Measurements from ENCODE around the gene SPRR1B.
"Not testable (repeated sequence)": the region's sequence is repeated elsewhere in the genome, so short reads cannot be mapped to it uniquely, and the experiment has no call there.

SPRR1B gene

GRCh38 chr1:153049211-153049610 lies 18.2 kb downstream of the SPRR1B start:
- Histone ChIP-seq H4K91ac (ENCODE audit: low read length) (no peak overlapping the region), H3K27ac (ENCODE audit: low read length, poor library complexity, severe bottlenecking) (no peak overlapping the region), H2BK5ac (ENCODE audit: low read depth, low read length, poor library complexity, severe bottlenecking) (no peak overlapping the region), H3K4me2 (ENCODE audit: low read length, poor library complexity, severe bottlenecking) (no peak overlapping the region), H2BK15ac (ENCODE audit: low read depth, poor library complexity, severe bottlenecking) (no peak overlapping the region), H3K23ac (ENCODE audit: low read length in 2 of 2) (no peak overlapping the region), H3K4ac (ENCODE audit: low read depth in 1 of 2, low read length in 2 of 2) (no peak overlapping the region), H2AK5ac (ENCODE audit: low read length, severe bottlenecking) (no peak overlapping the region), H2BK120ac (ENCODE audit: low read depth, low read length) (no peak overlapping the region), H2AFZ (ENCODE audit: low read depth, low read length) (no peak overlapping the region), H3K79me1 (replicated peaks; ENCODE audit: low read length, poor library complexity, severe bottlenecking) (no peaks in the 10 kb centered on the region), H3K18ac (ENCODE audit: low read depth in 1 of 2, low read length in 2 of 2) (no peak overlapping the region), H2BK12ac (ENCODE audit: low read length in 2 of 2) (no peak overlapping the region), H4K8ac (ENCODE audit: low read length) (no peak overlapping the region), H3K9me3 (ENCODE audit: control insufficient read depth, low read length) (peaks cover 12% of the 10 kb centered on the region), H3K4me1 (ENCODE audit: control insufficient read depth, insufficient read depth, low read depth, low read length) (no peaks in the 10 kb centered on the region), H3K9ac (ENCODE audit: low read length) (no peak overlapping the region), H3K14ac (ENCODE audit: low read length in 2 of 2) (no peak overlapping the region), H3K36me3 (ENCODE audit: control insufficient read depth in 1 of 2, insufficient read depth in 2 of 2, low read depth in 1 of 2, low read length in 2 of 2) (no peaks in the 10 kb centered on the region), H3K27me3 (ENCODE audit: control insufficient read depth in 1 of 2, insufficient read depth in 1 of 2, low read length in 2 of 2) (peaks cover 0 to 4% of the 10 kb centered on the region in 2 experiments), H3K4me3 (ENCODE audit: insufficient read depth in 1 of 2, low read depth in 1 of 2, low read length in 2 of 2) (no peak overlapping the region)
- 56% methylated on average over 2 of the region's 2 CpGs for WGBS
- DNase-seq: no peak

GRCh38 chr1:153056111-153056510 lies 25.1 kb downstream of the SPRR1B start:
- H3K14ac ChIP-seq (ENCODE audit: low read length in 2 of 2); H3K18ac ChIP-seq (ENCODE audit: low read depth in 1 of 2, low read length in 2 of 2); H3K79me1 ChIP-seq (replicated peaks; ENCODE audit: low read length, poor library complexity, severe bottlenecking); H2AK5ac ChIP-seq (ENCODE audit: low read length, severe bottlenecking); H3K36me3 ChIP-seq (ENCODE audit: control insufficient read depth in 1 of 2, insufficient read depth in 2 of 2, low read depth in 1 of 2, low read length in 2 of 2); H3K23ac ChIP-seq (ENCODE audit: low read length in 2 of 2); H4K91ac ChIP-seq (ENCODE audit: low read length); H2BK5ac ChIP-seq (ENCODE audit: low read depth, low read length, poor library complexity, severe bottlenecking); H2AFZ ChIP-seq (ENCODE audit: low read depth, low read length); H3K9me3 ChIP-seq (ENCODE audit: control insufficient read depth, low read length); H2BK120ac ChIP-seq (ENCODE audit: low read depth, low read length); H2BK12ac ChIP-seq (ENCODE audit: low read length in 2 of 2); H4K8ac ChIP-seq (ENCODE audit: low read length); H3K4ac ChIP-seq (ENCODE audit: low read depth in 1 of 2, low read length in 2 of 2); H3K9ac ChIP-seq (ENCODE audit: low read length); H3K27ac ChIP-seq (ENCODE audit: low read length, poor library complexity, severe bottlenecking); H3K4me1 ChIP-seq (ENCODE audit: control insufficient read depth, insufficient read depth, low read depth, low read length); H2BK15ac ChIP-seq (ENCODE audit: low read depth, poor library complexity, severe bottlenecking); DNase-seq; H3K4me2 ChIP-seq (ENCODE audit: low read length, poor library complexity, severe bottlenecking); H3K4me3 ChIP-seq (ENCODE audit: insufficient read depth in 1 of 2, low read depth in 1 of 2, low read length in 2 of 2): not testable (repeated sequence)
- 24% methylated on average over 3 of the region's 3 CpGs for WGBS
- H3K27me3 ChIP-seq (ENCODE audit: control insufficient read depth in 1 of 2, insufficient read depth in 1 of 2, low read length in 2 of 2): peaks cover 0 to 10% of the 10 kb centered on the region in 2 experiments

GRCh38 chr1:153057375-153057774 lies 26.4 kb downstream of the SPRR1B start, which contains the start of gene SPRR2A:
SPRR2A (minus strand) TSS chr1:153057512; CDS start chr1:153056735, 777 bp downstream.
- no peak within 1 kb of the TSS for H3K23ac ChIP-seq (ENCODE audit: low read length in 2 of 2)
- peaks cover 0 to 8% of the 10 kb centered on the region in 2 experiments for H3K27me3 ChIP-seq (ENCODE audit: control insufficient read depth in 1 of 2, insufficient read depth in 1 of 2, low read length in 2 of 2)
- no peak within 1 kb of the TSS for H3K4me2 ChIP-seq (ENCODE audit: low read length, poor library complexity, severe bottlenecking)
- H2AFZ ChIP-seq (ENCODE audit: low read depth, low read length): no peak within 1 kb of the TSS
- no peak within 1 kb of the TSS for H4K8ac ChIP-seq (ENCODE audit: low read length)
- no peaks in the 10 kb centered on the region for H3K79me1 ChIP-seq (replicated peaks; ENCODE audit: low read length, poor library complexity, severe bottlenecking)
- H3K14ac ChIP-seq (ENCODE audit: low read length in 2 of 2): no peak within 1 kb of the TSS
- H2BK120ac ChIP-seq (ENCODE audit: low read depth, low read length): no peak within 1 kb of the TSS
- H2BK12ac ChIP-seq (ENCODE audit: low read length in 2 of 2): no peak within 1 kb of the TSS
- H3K4me3 ChIP-seq (ENCODE audit: insufficient read depth in 1 of 2, low read depth in 1 of 2, low read length in 2 of 2): no peak within 1 kb of the TSS
- no peaks in the 10 kb centered on the region for H3K36me3 ChIP-seq (ENCODE audit: control insufficient read depth in 1 of 2, insufficient read depth in 2 of 2, low read depth in 1 of 2, low read length in 2 of 2)
- no peak within 1 kb of the TSS for H3K27ac ChIP-seq (ENCODE audit: low read length, poor library complexity, severe bottlenecking)
- no peak for DNase-seq
- no peak within 1 kb of the TSS for H3K4ac ChIP-seq (ENCODE audit: low read depth in 1 of 2, low read length in 2 of 2)
- no peak within 1 kb of the TSS for H2BK5ac ChIP-seq (ENCODE audit: low read depth, low read length, poor library complexity, severe bottlenecking)
- no peak within 1 kb of the TSS for H4K91ac ChIP-seq (ENCODE audit: low read length)
- H3K9ac ChIP-seq (ENCODE audit: low read length): no peak within 1 kb of the TSS
- no peak within 1 kb of the TSS for H3K18ac ChIP-seq (ENCODE audit: low read depth in 1 of 2, low read length in 2 of 2)
- H2AK5ac ChIP-seq (ENCODE audit: low read length, severe bottlenecking): no peak within 1 kb of the TSS
- 37% methylated on average over 2 of the region's 2 CpGs for WGBS
- no peaks in the 10 kb centered on the region for H3K4me1 ChIP-seq (ENCODE audit: control insufficient read depth, insufficient read depth, low read depth, low read length)
- H2BK15ac ChIP-seq (ENCODE audit: low read depth, poor library complexity, severe bottlenecking): no peak within 1 kb of the TSS
- H3K9me3 ChIP-seq (ENCODE audit: control insufficient read depth, low read length): no peaks in the 10 kb centered on the region

DNA sequence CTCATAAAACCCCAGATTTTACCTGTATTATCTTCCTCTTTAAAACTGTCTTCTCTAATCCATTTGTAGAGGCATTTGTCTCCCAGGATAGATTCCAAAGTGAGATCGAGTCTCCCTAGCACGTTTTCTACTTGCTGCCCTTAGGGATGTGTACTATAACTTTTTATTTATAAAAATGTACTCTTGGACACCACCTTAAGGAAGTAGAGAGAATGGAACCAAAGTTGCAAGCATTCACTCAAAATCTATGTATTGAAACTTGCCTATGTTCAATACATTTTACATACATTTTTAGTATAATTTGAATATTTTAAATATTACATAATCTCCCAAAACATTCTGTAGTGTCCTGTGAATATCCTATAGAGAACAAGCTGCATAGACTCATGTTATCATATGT lies 27.2 kb downstream of the SPRR1B start:
- no peak overlapping the region for H3K23ac ChIP-seq (ENCODE audit: low read length in 2 of 2)
- no peak overlapping the region for H3K4me2 ChIP-seq (ENCODE audit: low read length, poor library complexity, severe bottlenecking)
- H3K4me1 ChIP-seq (ENCODE audit: control insufficient read depth, insufficient read depth, low read depth, low read length): no peaks in the 10 kb centered on the region
- H3K18ac ChIP-seq (ENCODE audit: low read depth in 1 of 2, low read length in 2 of 2): no peak overlapping the region
- H3K14ac ChIP-seq (ENCODE audit: low read length in 2 of 2): no peak overlapping the region
- no peaks in the 10 kb centered on the region for H3K36me3 ChIP-seq (ENCODE audit: control insufficient read depth in 1 of 2, insufficient read depth in 2 of 2, low read depth in 1 of 2, low read length in 2 of 2)
- no peak overlapping the region for H2BK15ac ChIP-seq (ENCODE audit: low read depth, poor library complexity, severe bottlenecking)
- H2BK120ac ChIP-seq (ENCODE audit: low read depth, low read length): no peak overlapping the region
- no peak overlapping the region for H3K4ac ChIP-seq (ENCODE audit: low read depth in 1 of 2, low read length in 2 of 2)
- H2AFZ ChIP-seq (ENCODE audit: low read depth, low read length): no peak overlapping the region
- no peaks in the 10 kb centered on the region for H3K9me3 ChIP-seq (ENCODE audit: control insufficient read depth, low read length)
- no peak overlapping the region for H3K4me3 ChIP-seq (ENCODE audit: insufficient read depth in 1 of 2, low read depth in 1 of 2, low read length in 2 of 2)
- H3K9ac ChIP-seq (ENCODE audit: low read length): no peak overlapping the region
- no peak overlapping the region for H2AK5ac ChIP-seq (ENCODE audit: low read length, severe bottlenecking)
- no peak overlapping the region for H4K8ac ChIP-seq (ENCODE audit: low read length)
- H3K79me1 ChIP-seq (replicated peaks; ENCODE audit: low read length, poor library complexity, severe bottlenecking): no peaks in the 10 kb centered on the region
- H2BK5ac ChIP-seq (ENCODE audit: low read depth, low read length, poor library complexity, severe bottlenecking): no peak overlapping the region
- H3K27ac ChIP-seq (ENCODE audit: low read length, poor library complexity, severe bottlenecking): no peak overlapping the region
- WGBS: no CpG with 5 or more reads among the region's 2 CpGs
- no peak overlapping the region for H4K91ac ChIP-seq (ENCODE audit: low read length)
- no peak for DNase-seq
- H3K27me3 ChIP-seq (ENCODE audit: control insufficient read depth in 1 of 2, insufficient read depth in 1 of 2, low read length in 2 of 2): peaks cover 0 to 8% of the 10 kb centered on the region in 2 experiments
- H2BK12ac ChIP-seq (ENCODE audit: low read length in 2 of 2): no peak overlapping the region
